ENCODE results near the gene HSBP1L1. TPM values are rescaled to one million over a fixed set of nuclear protein-coding genes. Genes with fewer than 3 reads are reported as not detected.
"Not testable (repeated sequence)": the region's sequence is repeated elsewhere in the genome, so short reads cannot be mapped to it uniquely, and the experiment has no call there.

Gene HSBP1L1
- total RNA-seq, 1 donor from 2014 or later = 48.7 TPM

DNA sequence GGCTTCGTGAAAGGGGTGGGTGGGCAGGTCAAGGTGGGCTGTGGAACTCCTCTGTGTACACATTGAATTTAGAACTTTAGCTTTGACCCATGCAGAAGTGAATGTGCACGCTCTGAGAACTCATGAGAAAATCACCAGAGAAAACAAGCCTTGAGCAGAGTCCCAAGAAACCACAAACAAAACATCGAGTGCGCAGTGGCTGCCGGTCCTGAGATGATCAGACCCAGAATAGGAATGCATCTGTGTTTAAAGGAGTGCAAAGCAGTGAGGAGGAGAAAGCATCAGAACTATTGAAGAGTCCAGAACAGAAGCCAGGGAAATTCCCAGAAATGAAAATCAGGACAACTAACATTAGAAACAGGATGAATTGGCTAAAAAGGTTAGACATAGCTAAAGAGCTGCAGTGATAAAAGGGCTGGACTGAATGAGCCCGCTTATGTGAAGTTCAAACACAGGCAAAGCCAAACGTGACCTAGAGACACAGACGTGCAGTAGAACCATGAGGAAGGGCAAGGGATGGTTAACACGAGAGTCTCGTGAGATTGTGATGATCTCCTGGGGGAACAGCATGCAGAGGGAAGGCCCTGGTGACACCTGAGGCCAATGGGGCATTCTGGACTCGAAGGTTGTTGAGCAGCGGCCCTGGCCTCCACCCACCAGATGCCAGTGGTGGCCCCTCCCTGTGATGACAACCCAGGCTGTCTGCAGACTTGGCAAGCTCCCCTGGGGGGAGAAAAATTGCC is 40.3 kb downstream of the HSBP1L1 start:
- H3K4me1 ChIP-seq = no peaks in the 10 kb centered on the region
- no peaks in the 10 kb centered on the region for H3K27me3 ChIP-seq
- DNase-seq (no peak), ATAC-seq (no peak)
- H3K27ac ChIP-seq = no peak overlapping the region
- TF ChIP-seq, protein P1, sequence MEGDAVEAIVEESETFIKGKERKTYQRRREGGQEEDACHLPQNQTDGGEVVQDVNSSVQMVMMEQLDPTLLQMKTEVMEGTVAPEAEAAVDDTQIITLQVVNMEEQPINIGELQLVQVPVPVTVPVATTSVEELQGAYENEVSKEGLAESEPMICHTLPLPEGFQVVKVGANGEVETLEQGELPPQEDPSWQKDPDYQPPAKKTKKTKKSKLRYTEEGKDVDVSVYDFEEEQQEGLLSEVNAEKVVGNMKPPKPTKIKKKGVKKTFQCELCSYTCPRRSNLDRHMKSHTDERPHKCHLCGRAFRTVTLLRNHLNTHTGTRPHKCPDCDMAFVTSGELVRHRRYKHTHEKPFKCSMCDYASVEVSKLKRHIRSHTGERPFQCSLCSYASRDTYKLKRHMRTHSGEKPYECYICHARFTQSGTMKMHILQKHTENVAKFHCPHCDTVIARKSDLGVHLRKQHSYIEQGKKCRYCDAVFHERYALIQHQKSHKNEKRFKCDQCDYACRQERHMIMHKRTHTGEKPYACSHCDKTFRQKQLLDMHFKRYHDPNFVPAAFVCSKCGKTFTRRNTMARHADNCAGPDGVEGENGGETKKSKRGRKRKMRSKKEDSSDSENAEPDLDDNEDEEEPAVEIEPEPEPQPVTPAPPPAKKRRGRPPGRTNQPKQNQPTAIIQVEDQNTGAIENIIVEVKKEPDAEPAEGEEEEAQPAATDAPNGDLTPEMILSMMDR (IDR thresholded peaks at IDR 0.05) = no peak
- intact Hi-C loops (cut with DNase I) = no loop called here
- H3K9me3 ChIP-seq = no peaks in the 10 kb centered on the region
- no peaks in the 10 kb centered on the region for H3K36me3 ChIP-seq
- no peak overlapping the region for H3K4me3 ChIP-seq

DNA sequence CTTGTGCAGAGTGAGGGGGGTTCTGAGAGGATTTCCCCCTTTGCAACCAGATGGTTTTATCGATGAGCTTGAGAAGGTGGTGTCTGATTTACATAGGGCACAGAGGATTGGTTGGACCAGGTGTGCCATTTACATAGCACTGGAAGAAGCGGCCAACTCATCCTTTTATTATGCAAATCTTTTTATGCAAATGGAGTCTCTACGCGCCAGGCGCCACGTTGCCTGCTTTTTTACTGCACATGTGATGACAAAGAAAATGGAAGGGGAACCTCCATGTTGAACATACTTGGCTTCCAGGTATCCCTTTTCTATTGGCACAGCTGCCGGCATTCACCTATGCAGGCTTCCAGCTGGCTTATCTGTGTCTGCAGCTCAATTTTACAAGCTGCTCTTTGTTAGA is 42.3 kb downstream of the HSBP1L1 start:
- ATAC-seq = no peak
- TF ChIP-seq, protein P1 (IDR thresholded peaks at IDR 0.05) = no peak
- H3K27me3 ChIP-seq = no peaks in the 10 kb centered on the region
- intact Hi-C loops (cut with DNase I) = no loop called here
- no peaks in the 10 kb centered on the region for H3K36me3 ChIP-seq
- no peaks in the 10 kb centered on the region for H3K9me3 ChIP-seq
- no peaks in the 10 kb centered on the region for H3K4me1 ChIP-seq
- no peak for DNase-seq
- H3K4me3 ChIP-seq = no peak overlapping the region
- H3K27ac ChIP-seq = no peak overlapping the region

DNA sequence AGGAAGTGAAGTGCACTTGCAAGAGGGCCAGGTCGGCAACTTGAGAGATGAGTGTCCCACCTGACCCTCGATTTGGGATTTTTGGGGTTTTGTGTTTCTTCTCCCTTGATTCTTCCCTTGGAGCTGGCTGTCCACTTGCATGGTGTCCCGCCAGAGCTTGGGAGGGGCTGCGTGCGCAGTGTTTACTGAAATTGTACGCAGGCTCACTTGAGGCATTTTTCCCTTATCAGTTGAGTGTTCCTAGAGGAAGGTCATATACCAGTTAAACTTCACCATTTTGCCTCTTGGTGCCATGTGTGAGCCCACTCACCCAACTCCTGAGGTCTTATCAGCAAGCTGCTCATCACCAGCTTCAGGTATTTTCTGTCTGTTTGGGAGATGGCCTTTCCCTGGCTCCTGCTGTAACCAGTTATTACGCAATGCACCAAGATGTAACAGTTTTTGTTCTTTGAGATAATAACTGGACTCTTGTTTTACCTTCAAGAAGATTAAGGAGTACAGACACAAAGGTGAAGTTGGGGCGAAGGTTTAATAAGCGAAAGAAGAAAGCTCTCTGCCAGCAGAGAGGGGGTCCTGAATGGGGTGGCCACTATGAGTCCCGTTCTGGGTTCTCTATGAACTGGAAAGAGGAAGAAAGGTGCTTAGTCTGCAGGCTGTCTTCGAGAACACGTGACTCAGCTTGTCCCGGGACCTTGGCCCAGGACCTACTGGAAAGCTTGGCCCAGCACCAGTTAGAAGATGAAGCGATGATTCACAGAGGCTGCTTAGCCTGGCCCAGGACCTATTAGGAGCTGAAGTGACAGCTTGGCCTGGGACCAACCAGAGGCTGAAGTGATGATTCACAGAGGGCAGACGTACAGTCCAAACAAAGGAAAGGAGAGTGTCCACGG is 45.5 kb downstream of the HSBP1L1 start:
- Histone ChIP-seq H3K4me3 (no peak overlapping the region), H3K4me1 (no peaks in the 10 kb centered on the region), H3K9me3 (peaks cover 6% of the 10 kb centered on the region), H3K36me3 (no peaks in the 10 kb centered on the region), H3K27me3 (no peaks in the 10 kb centered on the region), H3K27ac (no peak overlapping the region)
- peak; percentile 67 for ATAC-seq
- TF ChIP-seq, protein P1 (IDR thresholded peaks at IDR 0.05) = no peak
- intact Hi-C loops (cut with DNase I) = no loop called here
- DNase-seq = no peak

DNA sequence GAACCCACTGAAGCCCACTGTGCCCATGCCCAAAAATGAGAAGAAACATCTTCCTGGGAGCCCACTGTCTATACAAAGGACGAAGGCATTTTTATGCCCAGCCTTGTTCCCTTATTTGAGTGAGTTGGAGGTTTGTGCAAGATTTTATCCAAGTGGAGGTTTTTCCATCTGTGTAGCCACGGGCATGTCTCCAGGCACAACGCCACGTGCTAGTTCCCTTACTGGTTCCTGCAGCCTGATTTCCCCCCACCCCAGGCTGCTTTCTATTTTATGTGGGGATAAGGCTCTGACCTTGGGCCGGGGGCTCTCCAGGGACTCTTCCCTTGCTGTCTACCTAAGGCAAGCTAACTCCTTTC is 46.1 kb downstream of the HSBP1L1 start:
- H3K9me3 ChIP-seq = peaks cover 6% of the 10 kb centered on the region
- H3K4me1 ChIP-seq = no peaks in the 10 kb centered on the region
- H3K27ac ChIP-seq = no peak overlapping the region
- DNase-seq (no peak), ATAC-seq (no peak)
- no peaks in the 10 kb centered on the region for H3K36me3 ChIP-seq
- TF ChIP-seq, protein P1 (IDR thresholded peaks at IDR 0.05) = no peak
- no peaks in the 10 kb centered on the region for H3K27me3 ChIP-seq
- H3K4me3 ChIP-seq = no peak overlapping the region
- intact Hi-C loops (cut with DNase I) = no loop called here

DNA sequence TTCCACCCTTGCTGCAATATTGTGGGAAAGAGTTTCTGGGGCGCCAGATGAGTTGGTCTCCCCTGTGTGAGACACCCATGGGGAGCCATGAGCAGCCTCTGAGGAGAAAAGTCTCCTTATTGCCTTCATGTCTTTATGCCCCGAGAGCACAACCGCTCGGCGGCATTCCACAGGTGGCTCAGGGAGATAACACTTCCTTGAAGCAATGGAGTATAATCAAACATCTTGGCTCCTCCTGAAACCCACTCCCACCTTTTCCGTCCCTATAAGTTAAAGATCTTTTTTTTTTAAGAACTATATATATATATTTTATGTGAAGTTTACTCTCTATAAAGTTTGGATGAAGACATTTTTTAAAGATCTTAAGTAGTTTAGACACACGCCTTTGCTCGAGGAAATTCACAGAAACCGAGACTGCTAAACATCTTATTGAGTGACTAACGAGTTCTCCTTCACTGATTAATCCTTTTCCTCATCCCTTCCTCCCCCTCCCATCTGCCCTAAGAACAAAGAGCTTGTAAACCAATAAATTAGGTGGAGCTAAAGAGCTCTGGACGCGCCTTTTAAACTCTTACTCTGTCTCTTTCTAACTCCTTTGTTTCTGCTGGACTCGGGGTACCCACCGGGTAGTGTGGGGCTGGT is 47.2 kb downstream of the HSBP1L1 start:
- H3K36me3 ChIP-seq; H3K27me3 ChIP-seq; intact Hi-C loops (cut with DNase I); H3K4me3 ChIP-seq; H3K4me1 ChIP-seq; ATAC-seq; H3K9me3 ChIP-seq; H3K27ac ChIP-seq; DNase-seq: not testable (repeated sequence)

DNA sequence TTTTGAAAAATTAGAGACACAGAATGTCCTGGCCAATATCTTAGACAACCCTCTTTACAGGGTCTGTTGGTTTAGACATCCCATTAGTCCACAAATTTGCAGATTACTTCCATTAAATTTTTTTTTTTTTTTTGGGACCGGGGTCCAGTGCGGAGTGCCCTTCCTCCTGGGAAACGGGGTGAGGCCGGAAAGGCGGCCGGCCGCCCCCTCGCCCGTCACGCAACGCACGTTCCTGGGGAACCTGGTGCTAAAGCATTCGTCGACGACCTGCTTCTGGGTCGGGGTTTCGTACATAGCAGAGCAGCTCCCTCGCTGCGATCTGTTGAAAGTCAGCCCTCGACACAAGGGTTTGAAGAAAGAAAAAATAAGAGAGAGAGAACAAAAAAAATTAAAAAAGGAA is 48.3 kb downstream of the HSBP1L1 start:
- intact Hi-C loops (cut with DNase I) = no loop called here
- ATAC-seq (no peak), DNase-seq (no peak)
- H3K27ac ChIP-seq = no peak overlapping the region
- H3K4me1 ChIP-seq = no peaks in the 10 kb centered on the region
- TF ChIP-seq, protein P1 (IDR thresholded peaks at IDR 0.05) = no peak
- H3K27me3 ChIP-seq = no peaks in the 10 kb centered on the region
- H3K9me3 ChIP-seq = peaks cover 6% of the 10 kb centered on the region
- no peaks in the 10 kb centered on the region for H3K36me3 ChIP-seq
- H3K4me3 ChIP-seq = no peak overlapping the region
